ENCODE results near the gene USP13. TPM values are rescaled to one million over a fixed set of nuclear protein-coding genes. Genes with fewer than 3 reads are reported as not detected.

The USP13 gene
- total RNA-seq, 4 donors from 2014 or later = 6.7 to 12.1 (median 11.3) TPM

DNA sequence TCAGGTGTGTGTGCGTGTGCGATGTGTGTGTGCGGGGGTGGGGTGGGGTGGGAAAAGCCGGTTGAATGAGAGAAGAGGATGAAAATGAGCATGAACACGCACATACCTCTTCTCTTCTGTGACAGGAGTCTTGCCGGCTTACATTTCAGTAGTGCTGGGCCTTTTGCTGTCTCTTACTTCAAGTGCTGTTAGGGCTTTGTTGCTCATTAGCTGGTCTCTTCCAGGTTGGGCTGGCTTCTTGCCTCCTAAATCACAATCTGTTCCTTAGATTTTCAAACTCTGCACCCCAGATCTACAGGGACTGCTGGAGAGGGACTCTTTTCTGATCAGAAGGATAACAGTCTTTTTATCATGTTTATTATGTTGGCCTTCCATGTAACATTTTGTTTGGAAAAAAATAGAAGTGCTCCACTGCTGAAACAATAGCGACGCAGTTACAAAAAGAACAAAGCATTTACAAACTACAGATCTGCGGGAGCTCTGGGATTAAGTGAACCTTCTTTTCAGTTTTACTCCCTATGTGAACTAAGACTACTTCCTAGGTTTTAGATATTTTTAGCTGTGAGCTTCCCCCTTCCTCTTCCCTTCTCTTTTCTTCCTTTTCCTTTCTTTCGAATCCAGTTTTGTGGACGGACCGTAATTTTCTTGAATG, 48.5 kb downstream of the USP13 start:
- Histone ChIP-seq H3K4me1 (no peaks in the 10 kb centered on the region), H3K4me3 (no peak overlapping the region), H3K9me3 (no peaks in the 10 kb centered on the region), H3K36me3 (peaks cover 0 to 26% of the 10 kb centered on the region in 2 donors), H3K27me3 (no peaks in the 10 kb centered on the region), H3K27ac (no peak overlapping the region)
- ATAC-seq = no peak
- TF ChIP-seq EP300 (IDR thresholded peaks at IDR 0.05) (no peak), POLR2A (IDR thresholded peaks at IDR 0.05) (no peak), POLR2AphosphoS5 (IDR thresholded peaks at IDR 0.05) (no peak)
- TF ChIP-seq, protein P1, sequence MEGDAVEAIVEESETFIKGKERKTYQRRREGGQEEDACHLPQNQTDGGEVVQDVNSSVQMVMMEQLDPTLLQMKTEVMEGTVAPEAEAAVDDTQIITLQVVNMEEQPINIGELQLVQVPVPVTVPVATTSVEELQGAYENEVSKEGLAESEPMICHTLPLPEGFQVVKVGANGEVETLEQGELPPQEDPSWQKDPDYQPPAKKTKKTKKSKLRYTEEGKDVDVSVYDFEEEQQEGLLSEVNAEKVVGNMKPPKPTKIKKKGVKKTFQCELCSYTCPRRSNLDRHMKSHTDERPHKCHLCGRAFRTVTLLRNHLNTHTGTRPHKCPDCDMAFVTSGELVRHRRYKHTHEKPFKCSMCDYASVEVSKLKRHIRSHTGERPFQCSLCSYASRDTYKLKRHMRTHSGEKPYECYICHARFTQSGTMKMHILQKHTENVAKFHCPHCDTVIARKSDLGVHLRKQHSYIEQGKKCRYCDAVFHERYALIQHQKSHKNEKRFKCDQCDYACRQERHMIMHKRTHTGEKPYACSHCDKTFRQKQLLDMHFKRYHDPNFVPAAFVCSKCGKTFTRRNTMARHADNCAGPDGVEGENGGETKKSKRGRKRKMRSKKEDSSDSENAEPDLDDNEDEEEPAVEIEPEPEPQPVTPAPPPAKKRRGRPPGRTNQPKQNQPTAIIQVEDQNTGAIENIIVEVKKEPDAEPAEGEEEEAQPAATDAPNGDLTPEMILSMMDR (IDR thresholded peaks at IDR 0.05) = no peak
- whole genome bisulfite sequencing, 2 donors (ENCODE audit: low coverage in 1 of 2) = 84 to 100% methylated on average over 5 to 10 of the region's 12 CpGs

DNA sequence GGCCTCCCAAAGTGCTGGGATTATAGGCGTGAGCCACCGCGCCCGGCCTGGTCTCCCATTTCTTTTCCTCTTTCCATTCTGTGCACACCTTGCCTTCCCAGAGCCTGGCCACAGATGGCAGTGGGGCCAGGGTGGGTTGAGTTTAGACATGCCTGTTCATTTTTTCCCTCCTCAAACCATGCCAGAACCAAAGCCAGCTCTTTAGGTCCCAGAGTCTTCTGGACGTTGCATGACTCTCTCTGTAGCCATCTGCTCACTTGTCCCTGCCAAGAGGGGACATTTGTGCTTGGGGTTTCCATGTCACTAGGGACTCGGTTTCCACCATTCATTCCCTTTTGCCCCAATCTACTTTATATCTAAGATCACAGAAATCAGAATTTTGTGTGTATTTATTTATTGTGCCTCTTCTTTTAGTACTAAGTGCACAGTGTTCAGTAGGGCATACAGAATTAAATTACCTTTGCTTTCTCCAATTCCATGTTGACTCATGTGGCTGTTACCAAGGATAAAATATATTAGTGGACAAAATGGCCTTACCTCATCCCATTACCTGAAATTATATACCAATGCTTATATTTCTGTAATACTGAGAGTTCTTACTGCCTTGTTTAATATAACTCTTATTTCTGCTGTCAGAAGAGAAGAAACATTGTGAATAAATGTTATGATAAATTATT, 49.6 kb downstream of the USP13 start:
- no peak overlapping the region for H3K27ac ChIP-seq
- TF ChIP-seq EP300 (IDR thresholded peaks at IDR 0.05) = no peak
- TF ChIP-seq, protein P1 (IDR thresholded peaks at IDR 0.05) = no peak
- no peak for TF ChIP-seq POLR2A (IDR thresholded peaks at IDR 0.05)
- TF ChIP-seq POLR2AphosphoS5 (IDR thresholded peaks at IDR 0.05) = no peak
- no peak for ATAC-seq
- no peak overlapping the region for H3K4me3 ChIP-seq
- no peaks in the 10 kb centered on the region for H3K27me3 ChIP-seq
- H3K4me1 ChIP-seq = peaks cover 0 to 6% (median 0%) of the 10 kb centered on the region in 3 donors
- WGBS, 2 donors (ENCODE audit: low coverage in 1 of 2) = 75 to 94% methylated on average over 1 to 5 of the region's 6 CpGs
- H3K36me3 ChIP-seq = peaks cover 0 to 34% of the 10 kb centered on the region in 2 donors
- no peaks in the 10 kb centered on the region for H3K9me3 ChIP-seq

DNA sequence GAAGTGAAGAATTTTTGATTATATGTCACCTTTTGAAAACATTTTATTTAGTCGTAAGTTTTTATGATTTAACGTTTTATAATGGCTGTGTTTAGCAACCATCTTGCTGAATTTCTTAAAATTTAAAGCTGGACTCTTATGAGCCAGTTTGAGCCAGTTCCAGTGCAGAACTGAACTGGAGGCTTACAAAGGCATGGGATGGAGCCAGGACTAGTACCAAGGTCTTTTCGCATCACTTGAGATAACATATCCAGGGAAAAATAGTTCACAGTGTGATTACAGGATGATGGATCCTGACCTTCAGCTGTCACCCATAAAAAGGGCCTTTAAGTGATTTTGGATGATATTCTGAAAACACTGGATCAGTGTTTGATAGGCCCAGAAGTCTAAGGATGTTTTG, 51.0 kb downstream of the USP13 start:
- no peak for ATAC-seq
- peaks cover 0 to 16% (median 0%) of the 10 kb centered on the region in 3 donors for H3K4me1 ChIP-seq
- WGBS, 2 donors (ENCODE audit: low coverage in 1 of 2) = 90 to 100% methylated on average over 1 to 3 of the region's 3 CpGs
- no peaks in the 10 kb centered on the region for H3K27me3 ChIP-seq
- H3K36me3 ChIP-seq = peaks cover 0 to 42% of the 10 kb centered on the region in 2 donors
- H3K4me3 ChIP-seq = no peak overlapping the region
- no peak overlapping the region for H3K27ac ChIP-seq
- no peaks in the 10 kb centered on the region for H3K9me3 ChIP-seq
- TF ChIP-seq EP300 (IDR thresholded peaks at IDR 0.05) = no peak
- no peak for TF ChIP-seq POLR2AphosphoS5 (IDR thresholded peaks at IDR 0.05)
- TF ChIP-seq, protein P1 (IDR thresholded peaks at IDR 0.05) = no peak
- no peak for TF ChIP-seq POLR2A (IDR thresholded peaks at IDR 0.05)

DNA sequence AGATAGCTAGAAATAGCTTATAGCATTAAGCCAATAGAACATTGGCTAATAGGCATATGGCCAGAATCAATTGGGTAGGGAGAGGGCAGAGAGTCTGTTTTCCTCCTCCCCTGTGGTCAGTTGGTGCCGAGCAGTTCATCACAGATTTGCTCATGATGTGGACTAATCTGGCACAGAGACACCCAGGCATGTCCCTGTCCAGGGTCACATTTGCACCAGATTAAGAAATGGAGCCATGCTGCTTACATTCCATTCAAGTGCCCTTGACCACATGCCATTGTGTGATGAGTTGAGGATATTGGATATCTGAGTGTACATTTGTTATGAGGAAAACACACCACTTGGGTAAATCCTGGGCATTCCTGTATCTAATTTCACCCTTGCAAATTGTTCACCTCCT, 53.4 kb downstream of the USP13 start:
- no peak for TF ChIP-seq POLR2AphosphoS5 (IDR thresholded peaks at IDR 0.05)
- no peak for TF ChIP-seq POLR2A (IDR thresholded peaks at IDR 0.05)
- TF ChIP-seq EP300 (IDR thresholded peaks at IDR 0.05) = no peak
- TF ChIP-seq, protein P1 (IDR thresholded peaks at IDR 0.05) = no peak
- WGBS, 2 donors (ENCODE audit: low coverage in 1 of 2) = 78 to 100% methylated on average over 1 of the region's 1 CpG
- no peak for ATAC-seq
- H3K27ac ChIP-seq = no peak overlapping the region
- H3K9me3 ChIP-seq = no peaks in the 10 kb centered on the region
- H3K36me3 ChIP-seq = peaks cover 0 to 58% of the 10 kb centered on the region in 2 donors
- H3K27me3 ChIP-seq = no peaks in the 10 kb centered on the region
- peaks cover 0 to 16% (median 0%) of the 10 kb centered on the region in 3 donors for H3K4me1 ChIP-seq
- H3K4me3 ChIP-seq = no peak overlapping the region

DNA sequence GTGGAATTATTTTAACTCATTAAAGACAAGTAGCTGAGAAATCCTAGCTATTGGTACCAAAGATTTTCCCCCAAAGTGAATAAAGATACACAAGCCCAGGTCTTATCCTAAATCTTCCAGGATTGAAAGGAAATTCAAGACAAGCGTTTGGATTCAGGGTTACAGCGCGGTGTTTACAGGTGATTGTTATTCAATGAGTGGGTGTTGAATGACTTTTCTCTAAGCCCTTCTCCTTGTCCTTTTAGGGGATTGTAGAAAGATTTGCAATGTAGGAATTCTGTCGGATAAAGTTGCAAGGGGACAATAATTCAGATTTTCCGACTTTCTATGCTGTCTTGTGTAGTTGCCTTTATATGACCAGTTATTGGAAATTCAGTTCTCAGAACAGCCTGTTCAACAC, 57.2 kb downstream of the USP13 start:
- WGBS, 2 donors (ENCODE audit: low coverage in 1 of 2) = 77% methylated on average over 5 of the region's 5 CpGs
- Histone ChIP-seq H3K4me3 (no peak overlapping the region), H3K9me3 (no peaks in the 10 kb centered on the region), H3K4me1 (peaks cover 0 to 25% (median 0%) of the 10 kb centered on the region in 3 donors), H3K36me3 (peaks cover 0 to 43% of the 10 kb centered on the region in 2 donors), H3K27ac (no peak overlapping the region), H3K27me3 (no peaks in the 10 kb centered on the region)
- TF ChIP-seq EP300 (IDR thresholded peaks at IDR 0.05) = no peak
- TF ChIP-seq, protein P1 (IDR thresholded peaks at IDR 0.05) = no peak
- TF ChIP-seq POLR2A (IDR thresholded peaks at IDR 0.05) = no peak
- TF ChIP-seq POLR2AphosphoS5 (IDR thresholded peaks at IDR 0.05) = no peak
- ATAC-seq = no peak

All from gastroesophageal sphincter (tissue), 4 donors.